ENCODE measurements around the gene NFKB2.

The NFKB2 gene

GRCh38 chr10:102424916-102425315 lies 29.4 kb downstream of the NFKB2 start:
- DNase-seq = no peak

- no peak for DNase-seq
These were observed 29.9 kb downstream of the NFKB2 start for GRCh38 chr10:102425444-102425843.

- no peak for DNase-seq
These were observed 31.3 kb downstream of the NFKB2 start for GRCh38 chr10:102426803-102427287.

- DNase-seq = no peak
These were observed 34.0 kb downstream of the NFKB2 start for GRCh38 chr10:102429468-102429867.

GRCh38 chr10:102431452-102432124 lies 36.1 kb downstream of the NFKB2 start:
- DNase-seq = no peak

GRCh38 chr10:102432162-102432950 lies 36.9 kb downstream of the NFKB2 start, which contains the start of gene CUEDC2:
Gene CUEDC2 (minus strand): TSS chr10:102432574. CDS start chr10:102425188, 7,386 bp downstream.
- DNase-seq = peak; percentile 81

- DNase-seq = no peak
These were observed 38.1 kb downstream of the NFKB2 start for GRCh38 chr10:102433619-102434046.

GRCh38 chr10:102434394-102435132 lies 39.1 kb downstream of the NFKB2 start:
- no peak for DNase-seq

GRCh38 chr10:102435133-102435497 lies 39.6 kb downstream of the NFKB2 start:
- DNase-seq = no peak

GRCh38 chr10:102435529-102436233 lies 40.2 kb downstream of the NFKB2 start:
- no peak for DNase-seq

- no peak for DNase-seq
These were observed 40.8 kb downstream of the NFKB2 start for GRCh38 chr10:102436312-102436711.

GRCh38 chr10:102437515-102437914 lies 42.0 kb downstream of the NFKB2 start:
- DNase-seq = no peak

- DNase-seq = no peak
These were observed 42.9 kb downstream of the NFKB2 start for GRCh38 chr10:102438374-102438773.

GRCh38 chr10:102444851-102445250 lies 49.3 kb downstream of the NFKB2 start:
- DNase-seq = no peak

- peak; percentile 59 for DNase-seq
These were observed 54.0 kb downstream of the NFKB2 start for GRCh38 chr10:102449321-102450123.

GRCh38 chr10:102450124-102450373 lies 54.5 kb downstream of the NFKB2 start:
- no peak for DNase-seq

- DNase-seq = peak; percentile 74
These were observed 55.0 kb downstream of the NFKB2 start for GRCh38 chr10:102450374-102451104.

- no peak for DNase-seq
These were observed 55.8 kb downstream of the NFKB2 start, which contains the start of gene C10orf95 for GRCh38 chr10:102451105-102451969. Gene C10orf95 (minus strand): TSS chr10:102451543. CDS start chr10:102451093, 450 bp downstream.
